ENCODE data around the gene AVPI1.
"Not testable (repeated sequence)": the region's sequence is repeated elsewhere in the genome, so short reads cannot be mapped to it uniquely, and the experiment has no call there.

The AVPI1 gene

GRCh38 chr10:97711640-97712572, 24.9 kb upstream of the AVPI1 start:
- no peak for DNase-seq

- no peak for DNase-seq
Measured at GRCh38 chr10:97708976-97709946, 22.2 kb upstream of the AVPI1 start.

- no peak for DNase-seq
Measured at GRCh38 chr10:97708167-97708566, 21.1 kb upstream of the AVPI1 start.

- DNase-seq: no peak
Measured at GRCh38 chr10:97707134-97707861, 20.3 kb upstream of the AVPI1 start.

- DNase-seq: no peak
Measured at GRCh38 chr10:97705006-97705670, 18.1 kb upstream of the AVPI1 start.

GRCh38 chr10:97704341-97704740, 17.3 kb upstream of the AVPI1 start:
- no peak for DNase-seq

- no peak for DNase-seq
Measured at GRCh38 chr10:97703398-97704067, 16.5 kb upstream of the AVPI1 start.

GRCh38 chr10:97701438-97702069, 14.5 kb upstream of the AVPI1 start:
- DNase-seq: peak; percentile 13

- DNase-seq: not testable (repeated sequence)
Measured at GRCh38 chr10:97698072-97698655, 11.1 kb upstream of the AVPI1 start.

- DNase-seq: no peak
Measured at GRCh38 chr10:97690133-97690532, 3.1 kb upstream of the AVPI1 start.

GRCh38 chr10:97689559-97690020, 2.5 kb upstream of the AVPI1 start:
- DNase-seq: no peak

GRCh38 chr10:97687785-97688781, 1.0 kb upstream of the AVPI1 start:
- no peak for DNase-seq

- no peak for DNase-seq
Measured at GRCh38 chr10:97686301-97686961, 610 bp downstream of the AVPI1 start.

- DNase-seq: no peak
Measured at GRCh38 chr10:97685395-97685958, 1.6 kb downstream of the AVPI1 start.

GRCh38 chr10:97684866-97685394, 2.1 kb downstream of the AVPI1 start:
- no peak for DNase-seq

- not testable (repeated sequence) for DNase-seq
Measured at GRCh38 chr10:97684368-97684713, 2.7 kb downstream of the AVPI1 start.

- no peak for DNase-seq
Measured at GRCh38 chr10:97683556-97684367, 3.3 kb downstream of the AVPI1 start.

Data from NCI-H526 treated with DMSO at 0.1 percent for 48 hours (cell line).